ENCODE data around the gene TAS2R41. TPM values are rescaled to one million over a fixed set of nuclear protein-coding genes. Genes with fewer than 3 reads are reported as not detected.
A peak's percentile ranks its signal among the peaks of the same experiment; 100 is the strongest.
"Not testable (repeated sequence)": the region's sequence is repeated elsewhere in the genome, so short reads cannot be mapped to it uniquely, and the experiment has no call there.

The TAS2R41 gene
- total RNA-seq, 2 donors from 2014 or later = not detected

- ATAC-seq (peak; percentile 74), DNase-seq (peak in 1 of 2 donors; percentile 23)
- intact Hi-C loops (cut with DNase I, micrococcal nuclease) = no loop called here
Measured at GRCh38 chr7:143510854-143511592, 33.4 kb downstream of the TAS2R41 start.

DNA sequence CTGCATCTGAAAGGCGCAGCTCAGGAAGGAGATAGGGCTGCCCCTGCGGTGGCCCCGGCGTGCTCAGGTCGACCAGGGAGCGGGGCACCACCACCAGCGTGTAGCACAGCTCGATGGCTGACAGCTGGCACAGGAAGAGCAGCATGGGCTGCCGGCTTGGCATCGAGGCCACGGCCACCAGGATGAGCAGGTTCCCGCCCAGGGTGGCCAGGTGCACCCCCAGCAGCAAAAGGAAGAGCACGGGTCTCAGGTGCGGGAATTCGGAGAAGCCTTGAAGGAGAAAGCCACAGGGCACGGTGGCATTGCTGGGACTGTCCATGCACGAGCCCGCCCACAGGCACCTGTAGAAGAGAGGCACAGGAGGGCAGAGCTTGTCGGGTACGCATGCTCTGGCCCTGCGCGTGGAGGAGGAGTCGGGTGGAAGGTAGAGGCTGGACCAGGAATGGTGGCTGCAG is 33.9 kb downstream of the TAS2R41 start:
- DNase-seq (no peak), ATAC-seq (no peak)
- intact Hi-C loops (cut with DNase I, micrococcal nuclease) = no loop called here

DNA sequence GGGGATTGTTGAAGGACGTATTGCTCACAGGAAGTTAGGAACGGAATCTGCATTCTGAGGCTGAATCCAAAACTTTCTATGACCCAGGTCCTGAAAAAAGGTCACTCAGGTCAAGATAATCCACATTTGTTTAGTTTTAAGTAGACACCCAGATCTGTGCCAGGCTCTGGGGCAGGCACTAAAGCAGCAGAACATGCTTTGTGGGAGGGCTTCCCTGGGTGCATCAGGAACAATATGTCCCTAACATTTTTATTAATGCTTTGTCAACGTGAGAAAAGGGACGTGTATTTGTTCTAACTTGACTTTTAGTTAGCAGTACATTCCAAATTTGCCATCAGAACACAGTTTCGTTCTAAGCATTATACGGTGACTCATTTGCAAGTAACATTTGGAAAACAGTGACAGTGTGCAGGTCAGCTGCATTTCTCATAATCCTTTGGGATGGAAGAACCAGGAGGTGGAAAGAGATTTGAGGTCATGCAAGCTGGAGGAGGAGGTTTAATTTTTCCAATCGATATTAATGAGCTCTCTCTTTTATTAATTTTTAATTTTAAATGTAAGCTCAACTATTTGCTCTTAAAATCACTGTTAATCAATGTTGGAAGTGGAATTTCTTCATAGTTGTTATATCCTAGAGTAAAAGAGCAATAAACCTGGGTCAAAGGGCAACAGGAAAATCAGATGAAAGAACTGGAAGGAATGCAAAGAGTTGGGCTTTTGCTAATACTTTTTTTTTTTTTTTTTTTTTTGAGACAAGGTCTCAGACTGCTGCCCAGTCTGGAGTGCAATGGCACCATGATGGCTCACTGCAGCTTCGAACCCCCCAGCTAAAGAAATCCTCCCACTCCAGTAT is 35.0 kb downstream of the TAS2R41 start:
- ATAC-seq = no peak
- intact Hi-C loops (cut with DNase I, micrococcal nuclease) = no loop called here
- no peak for DNase-seq

DNA sequence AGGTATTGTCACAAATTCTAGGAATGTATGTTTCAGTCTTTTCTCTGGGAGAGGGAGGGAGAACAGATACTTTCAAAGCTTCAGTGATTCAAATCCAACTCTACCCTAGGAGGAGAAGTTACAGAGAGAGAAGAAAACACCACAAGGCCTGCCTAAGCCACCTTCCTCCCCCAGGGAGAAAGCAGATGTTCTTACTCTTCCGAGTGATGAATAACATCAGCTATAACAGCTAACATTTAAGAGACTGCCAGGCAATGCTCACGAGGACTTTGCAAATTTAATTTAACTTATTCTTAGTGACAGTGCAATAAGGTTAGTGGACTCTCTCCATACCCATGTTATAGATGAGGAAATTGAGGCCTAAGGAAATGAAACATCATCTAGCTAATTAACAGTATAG is 36.8 kb downstream of the TAS2R41 start:
- intact Hi-C loops (cut with DNase I, micrococcal nuclease) = no loop called here
- ATAC-seq = no peak

DNA sequence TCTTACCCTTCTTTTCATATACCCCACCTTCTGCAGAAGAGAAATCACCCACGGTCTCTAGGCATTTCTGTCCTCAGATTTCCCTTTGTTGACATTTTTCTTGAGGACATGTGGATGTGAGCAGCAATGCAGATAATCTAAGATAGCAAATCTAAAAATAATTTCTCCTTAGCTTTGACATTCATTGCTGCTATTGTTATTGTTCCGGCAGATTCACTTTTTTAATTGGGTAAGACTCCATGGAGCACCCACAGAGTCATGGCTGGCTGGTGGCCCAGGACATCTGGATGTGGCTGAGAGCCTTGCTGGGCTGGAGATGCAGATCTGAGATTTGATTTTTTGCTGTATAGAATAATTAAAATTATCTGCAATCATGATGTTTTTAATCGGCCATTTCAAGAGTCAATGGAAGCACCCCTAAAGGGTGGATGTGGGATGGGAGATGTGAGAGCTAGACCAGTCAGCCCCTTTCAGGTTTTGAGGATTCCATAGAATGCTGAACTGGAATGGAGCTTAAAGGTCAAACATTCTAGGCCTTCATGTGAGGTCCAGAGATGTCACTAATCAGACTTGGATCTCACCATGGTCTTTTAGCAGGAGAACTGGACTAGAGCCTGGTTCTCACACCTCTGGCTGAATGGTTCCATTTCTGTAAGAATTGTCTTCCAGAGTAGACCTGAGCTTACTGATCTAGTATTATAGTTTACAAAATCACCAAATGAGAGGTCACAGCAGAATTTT is 37.5 kb downstream of the TAS2R41 start:
- DNase-seq (no peak), ATAC-seq (no peak)
- intact Hi-C loops (cut with DNase I, micrococcal nuclease) = no loop called here

More for the DNA sequence above, 36.8 kb downstream of the TAS2R41 start:
- no peak for DNase-seq

GRCh38 chr7:143516981-143517380 is 39.3 kb downstream of the TAS2R41 start:
- ATAC-seq (no peak), DNase-seq (no peak)
- intact Hi-C loops (cut with DNase I, micrococcal nuclease) = no loop called here

DNA sequence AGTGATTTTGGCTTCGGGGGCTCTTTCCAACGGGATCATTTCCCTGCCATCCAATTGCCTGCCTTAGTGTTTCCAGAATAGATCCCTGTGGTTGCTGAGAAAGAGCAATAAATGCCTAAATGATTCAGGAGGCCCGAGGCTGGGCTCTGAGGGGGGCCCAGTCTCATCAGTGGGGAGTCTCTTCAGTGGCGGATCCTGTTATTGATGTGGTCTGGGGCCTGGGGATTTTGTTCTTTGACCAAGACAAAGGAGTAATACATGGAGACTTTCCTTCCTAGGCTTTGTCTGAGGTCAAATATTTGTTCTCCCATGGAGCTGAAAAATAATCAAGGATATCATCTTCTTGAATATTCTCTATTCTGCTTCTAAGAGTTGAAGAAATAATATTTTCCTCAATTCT is 40.8 kb downstream of the TAS2R41 start:
- no peak for DNase-seq
- ATAC-seq = no peak
- intact Hi-C loops (cut with DNase I, micrococcal nuclease) = no loop called here

- no peak for ATAC-seq
- intact Hi-C loops (cut with DNase I, micrococcal nuclease) = no loop called here
- no peak for DNase-seq
Measured at GRCh38 chr7:143518941-143519340, 41.3 kb downstream of the TAS2R41 start.

- intact Hi-C loops (cut with DNase I, micrococcal nuclease) = no loop called here
- ATAC-seq (no peak), DNase-seq (no peak)
Measured at GRCh38 chr7:143519411-143520131, 41.9 kb downstream of the TAS2R41 start.

DNA sequence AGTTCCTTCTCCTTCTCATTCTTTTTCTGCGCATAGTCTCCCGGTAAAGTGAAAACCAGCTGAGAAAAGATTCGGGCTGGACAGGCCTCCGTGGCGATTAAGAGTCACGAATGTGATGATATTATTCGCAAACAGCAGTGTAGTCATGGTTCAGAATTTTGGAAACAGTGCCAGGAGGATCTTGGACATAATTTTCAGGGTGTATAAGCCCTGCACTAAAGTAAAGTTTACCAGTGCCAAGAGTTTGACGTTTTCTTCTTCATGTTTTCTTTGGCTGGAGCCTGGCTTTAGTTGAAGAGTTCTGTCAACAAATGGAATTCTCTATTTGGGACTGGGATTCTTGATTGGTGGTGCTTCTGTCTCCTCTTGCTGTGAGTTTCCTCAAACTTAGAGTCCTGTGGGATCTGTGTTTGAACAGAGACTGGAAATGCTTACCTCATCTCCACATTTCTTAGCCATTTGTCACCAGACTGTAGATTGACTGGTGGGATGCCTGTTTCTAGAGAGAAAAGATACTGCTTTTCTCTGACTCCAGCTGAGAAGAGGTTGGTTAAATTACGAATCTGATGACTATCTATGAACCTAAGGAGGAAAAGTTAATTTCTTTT is 44.7 kb downstream of the TAS2R41 start:
- intact Hi-C loops (cut with DNase I, micrococcal nuclease); DNase-seq; ATAC-seq: not testable (repeated sequence)

Other genes starting within 250 kb of the TAS2R41 start
- 100 to 1,000 TPM; 290 to 349 TPM for gene GSTK1, start 214.4 kb upstream of the TAS2R41 start, total RNA-seq
- 10 to 100 TPM; 21.8 to 54.1 TPM for gene TMEM139, start 192.9 kb upstream of the TAS2R41 start, total RNA-seq
- 10 to 100 TPM; 29.9 to 39.4 TPM for gene CASP2, start 189.5 kb upstream of the TAS2R41 start, total RNA-seq
- gene CLCN1, start 161.8 kb upstream of the TAS2R41 start, total RNA-seq = not detected
- 1 to 10 TPM in 1 of 2 donors, under 1 TPM in 1; 0.27 to 3.4 TPM for gene FAM131B, start 115.2 kb upstream of the TAS2R41 start, total RNA-seq
- 10 to 100 TPM; 70.1 to 84.4 TPM for gene ZYX, start 96.5 kb upstream of the TAS2R41 start, total RNA-seq
- gene EPHA1, start 69.0 kb upstream of the TAS2R41 start, total RNA-seq = 10 to 100 TPM; 18.2 to 25.1 TPM
- not detected for gene TAS2R60, start 34.4 kb upstream of the TAS2R41 start, total RNA-seq
- gene CTAGE15, start 93.9 kb downstream of the TAS2R41 start, total RNA-seq = 1 to 10 TPM; 1.7 to 2.2 TPM
- gene TCAF2, start 143.1 kb downstream of the TAS2R41 start, total RNA-seq = 1 to 10 TPM in 1 of 2 donors, under 1 TPM in 1; 0.89 to 2.1 TPM

Measured in left colon (tissue), 2 donors.